ENCODE measurements around the gene KREMEN1.

The KREMEN1 gene

GRCh38 chr22:29152045-29152953 is 79.5 kb downstream of the KREMEN1 start:
- DNase-seq (ENCODE audit: low read depth in 2 of 2) = no peak

- DNase-seq (ENCODE audit: low read depth in 2 of 2) = peak in 1 of 2 donors; percentile 4
These were observed 80.3 kb downstream of the KREMEN1 start for GRCh38 chr22:29152954-29153719.

GRCh38 chr22:29154364-29155048 is 81.7 kb downstream of the KREMEN1 start:
- peak; percentile 57 to 68 for DNase-seq (ENCODE audit: low read depth in 2 of 2)

GRCh38 chr22:29155966-29156365 is 83.1 kb downstream of the KREMEN1 start:
- DNase-seq (ENCODE audit: low read depth in 2 of 2) = no peak

GRCh38 chr22:29156507-29156906 is 83.7 kb downstream of the KREMEN1 start:
- DNase-seq (ENCODE audit: low read depth in 2 of 2) = no peak

GRCh38 chr22:29157759-29158535 is 85.1 kb downstream of the KREMEN1 start:
- DNase-seq (ENCODE audit: low read depth in 2 of 2) = no peak

- DNase-seq (ENCODE audit: low read depth in 2 of 2) = no peak
These were observed 85.7 kb downstream of the KREMEN1 start for GRCh38 chr22:29158546-29158945.

- no peak for DNase-seq (ENCODE audit: low read depth in 2 of 2)
These were observed 91.0 kb downstream of the KREMEN1 start for GRCh38 chr22:29163808-29164207.

- no peak for DNase-seq (ENCODE audit: low read depth in 2 of 2)
These were observed 92.7 kb downstream of the KREMEN1 start for GRCh38 chr22:29165321-29166060.

GRCh38 chr22:29166180-29166579 is 93.3 kb downstream of the KREMEN1 start:
- no peak for DNase-seq (ENCODE audit: low read depth in 2 of 2)

- DNase-seq (ENCODE audit: low read depth in 2 of 2) = peak in 1 of 2 donors; percentile 5
These were observed 94.4 kb downstream of the KREMEN1 start for GRCh38 chr22:29167032-29167911.

- DNase-seq (ENCODE audit: low read depth in 2 of 2) = no peak
These were observed 98.9 kb downstream of the KREMEN1 start for GRCh38 chr22:29171721-29172120.

- no peak for DNase-seq (ENCODE audit: low read depth in 2 of 2)
These were observed 99.4 kb downstream of the KREMEN1 start for GRCh38 chr22:29172216-29172615.

- DNase-seq (ENCODE audit: low read depth in 2 of 2) = no peak
These were observed 102.5 kb downstream of the KREMEN1 start for GRCh38 chr22:29175312-29175835.

GRCh38 chr22:29183971-29184848 is 111.4 kb downstream of the KREMEN1 start:
- DNase-seq (ENCODE audit: low read depth in 2 of 2) = no peak

GRCh38 chr22:29184849-29185490 is 112.1 kb downstream of the KREMEN1 start:
- no peak for DNase-seq (ENCODE audit: low read depth in 2 of 2)

GRCh38 chr22:29186302-29186701 is 113.5 kb downstream of the KREMEN1 start:
- no peak for DNase-seq (ENCODE audit: low read depth in 2 of 2)

GRCh38 chr22:29187831-29188230 is 115.0 kb downstream of the KREMEN1 start:
- no peak for DNase-seq (ENCODE audit: low read depth in 2 of 2)

All from stimulated activated CD4-positive, alpha-beta T cell treated with anti-CD3 and anti-CD28 coated beads, Interleukin-1b, Interleukin-23, amount 100 ng/mL, for 4 hours (primary cell).